Activated CD4-positive, alpha-beta T cell treated with anti-CD3 and anti-CD28 coated beads, Interleukin-2, amount 10 ng/mL, durations not matched to agents 7 days and 5 days (primary cell): ENCODE measurements around the gene TNFAIP8. TPM values are rescaled to one million over a fixed set of nuclear protein-coding genes. Genes with fewer than 3 reads are reported as not detected.

Source experiments
- CTCF ChIA-PET: fragments of 350-600 bp; sonication (Branson Sonifier 250); formaldehyde crosslinking; loops from one replicate; lab custom pipeline; 2021; ENCODE audit warnings: antibody characterized with exemption; lab: Charles Lee
- POLR2A ChIA-PET: fragments of 350-600 bp; sonication (Branson Sonifier 250); formaldehyde crosslinking; loops from one replicate; lab custom pipeline; 2021; ENCODE audit warnings: antibody characterized with exemption; lab: Charles Lee
- DNase-seq: peaks from one replicate; pipeline ENCODE4 v3.0.0-alpha.2; 2020
- H3K27ac Mint-ChIP-seq: one replicate; pipeline ENCODE4 v1.8.0; 2021; ENCODE audit warnings: mild to moderate bottlenecking, moderate library complexity, mixed read lengths
- H3K27me3 Mint-ChIP-seq: one replicate; pipeline ENCODE4 v1.8.0; 2021; ENCODE audit warnings: mixed read lengths
- H3K36me3 Mint-ChIP-seq: one replicate; pipeline ENCODE4 v1.8.0; 2021; ENCODE audit warnings: low read depth, mixed read lengths
- H3K4me1 Mint-ChIP-seq: one replicate; pipeline ENCODE4 v1.8.0; 2021; ENCODE audit warnings: mixed read lengths
- H3K4me3 Mint-ChIP-seq: one replicate; pipeline ENCODE4 v1.8.0; 2021; ENCODE audit warnings: mild to moderate bottlenecking, moderate library complexity, mixed read lengths
- H3K9me3 Mint-ChIP-seq: one replicate; pipeline ENCODE4 v1.8.0; 2021; ENCODE audit warnings: mixed read lengths
- total RNA-seq, 2 experiments: library from RNA; stranded (reverse); gene quantifications; one replicate each; pipeline ENCODE4 v1.2.3, GENCODE V29; 2021

The TNFAIP8 gene
- total RNA-seq, 2 experiments from 2014 or later = 167 to 184 TPM

GRCh38 chr5:119362714-119363113 is 6.9 kb downstream of the TNFAIP8 start:
- Mint-ChIP-seq H3K4me1 (peaks cover 95% of the 10 kb centered on the region), H3K27ac (peak overlapping the region; percentile 81), H3K27me3 (no peaks in the 10 kb centered on the region), H3K36me3 (peaks cover 74% of the 10 kb centered on the region), H3K9me3 (peaks cover 1% of the 10 kb centered on the region), H3K4me3 (no peak overlapping the region)
- POLR2A ChIA-PET = interaction anchor here (1.1 kb wide), 1 partner anchor 19 kb away, joined by 3 read pairs; no protein-coding TSS in a partner anchor
- DNase-seq = no peak
- CTCF ChIA-PET = interaction anchor here (0.6 to 6.0 kb wide), 5 partner anchors 8 to 57 kb away, joined by 3 to 29 read pairs (median 7); no protein-coding TSS in a partner anchor

DNA sequence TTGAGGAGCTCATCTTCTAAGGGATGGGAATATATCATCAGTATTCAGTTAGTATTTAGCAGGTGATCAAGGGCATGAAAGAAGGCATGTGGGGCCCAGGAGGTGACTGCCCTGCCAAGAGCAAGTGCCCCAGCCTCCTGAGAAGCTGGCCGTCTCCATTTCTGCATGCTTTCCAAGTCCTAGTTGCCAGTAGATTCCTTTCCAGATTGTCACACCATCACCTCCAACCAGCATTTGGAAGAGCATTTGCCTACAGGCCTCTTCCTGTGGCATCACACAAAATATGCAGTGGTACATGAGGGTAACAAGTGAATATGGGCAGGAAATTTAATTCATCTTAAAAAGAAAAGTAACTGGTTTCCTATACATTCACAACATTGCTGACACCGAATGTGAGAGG is 7.5 kb downstream of the TNFAIP8 start:
- ChIA-PET CTCF (interaction anchor here (0.6 to 6.0 kb wide), 3 partner anchors 10 to 57 kb away, joined by 3 to 29 read pairs (median 4); no protein-coding TSS in a partner anchor), POLR2A (no interaction called here)
- DNase-seq = no peak
- Mint-ChIP-seq H3K4me3 (no peak overlapping the region), H3K4me1 (peaks cover 95% of the 10 kb centered on the region), H3K36me3 (peaks cover 75% of the 10 kb centered on the region), H3K27ac (peak overlapping the region; percentile 81), H3K9me3 (peaks cover 1% of the 10 kb centered on the region), H3K27me3 (no peaks in the 10 kb centered on the region)

DNA sequence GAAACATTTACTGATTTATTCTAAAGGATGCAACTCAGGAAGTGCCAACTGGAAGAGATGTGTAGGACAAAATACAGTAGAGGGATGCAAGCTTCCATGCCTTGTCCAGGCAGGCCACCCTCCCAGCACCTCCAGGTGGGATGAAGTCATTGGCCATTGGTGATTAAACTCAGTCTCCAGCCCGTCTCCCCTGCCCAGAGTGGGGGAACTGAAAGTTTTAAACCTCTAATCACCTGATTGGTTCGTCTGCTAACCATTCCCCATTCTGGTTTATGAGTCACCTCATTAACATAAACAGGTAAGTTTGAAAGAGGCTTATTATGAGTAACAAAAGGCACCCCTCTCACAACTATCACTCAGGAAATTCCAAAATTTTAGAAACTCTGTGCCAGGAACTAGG is 8.1 kb downstream of the TNFAIP8 start:
- Mint-ChIP-seq H3K4me3 (no peak overlapping the region), H3K9me3 (peaks cover 1% of the 10 kb centered on the region), H3K27me3 (no peaks in the 10 kb centered on the region), H3K4me1 (peaks cover 94% of the 10 kb centered on the region), H3K27ac (no peak overlapping the region), H3K36me3 (peaks cover 75% of the 10 kb centered on the region)
- no peak for DNase-seq
- CTCF ChIA-PET = interaction anchor here (1.0 to 6.0 kb wide), 6 partner anchors 8 to 58 kb away, joined by 3 to 29 read pairs (median 6); partner anchors contain the start of gene TNFAIP8
- POLR2A ChIA-PET = no interaction called here

DNA sequence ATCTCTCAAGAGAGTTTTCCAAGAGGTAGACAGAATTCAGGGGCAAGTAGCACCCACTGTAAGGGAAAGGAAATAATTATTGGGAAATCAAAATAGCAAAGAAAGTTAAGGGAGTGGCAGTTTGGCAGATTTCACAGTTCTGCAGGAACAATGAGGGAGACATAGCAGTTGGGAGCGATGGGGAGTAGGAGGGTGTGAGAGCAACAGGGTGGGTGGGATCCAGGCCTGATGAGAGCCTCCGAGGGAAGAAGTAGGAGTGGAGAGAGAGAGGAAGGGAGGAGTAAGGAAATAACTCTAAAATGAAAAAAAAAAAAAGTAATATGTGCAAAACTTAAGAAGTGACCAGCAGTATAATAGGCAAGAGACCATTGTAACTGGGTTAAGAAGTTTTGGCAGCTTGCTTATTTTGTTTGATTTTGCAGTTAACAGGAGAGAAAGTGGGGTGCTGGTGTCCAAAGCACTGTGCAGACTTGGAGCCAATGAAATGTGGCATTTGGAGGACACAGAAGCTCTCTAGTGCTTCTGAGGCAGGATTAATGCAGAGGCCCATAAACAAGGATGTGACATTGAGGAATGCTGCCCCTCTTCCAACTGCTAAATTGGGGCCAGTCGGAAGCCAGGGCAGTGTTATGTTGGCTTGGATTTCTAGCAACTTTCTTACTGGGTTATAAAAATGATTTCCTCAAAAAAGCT is 10.2 kb downstream of the TNFAIP8 start:
- peaks cover 73% of the 10 kb centered on the region for H3K36me3 Mint-ChIP-seq
- peak overlapping the region; percentile 88 for H3K27ac Mint-ChIP-seq
- H3K27me3 Mint-ChIP-seq = no peaks in the 10 kb centered on the region
- H3K4me3 Mint-ChIP-seq = peak overlapping the region; percentile 20
- POLR2A ChIA-PET = no interaction called here
- CTCF ChIA-PET = interaction anchor here (0.6 to 3.2 kb wide), 8 partner anchors 8 to 378 kb away, joined by 3 to 19 read pairs (median 4); partner anchors contain the start of gene DTWD2
- DNase-seq = no peak
- peaks cover 88% of the 10 kb centered on the region for H3K4me1 Mint-ChIP-seq
- H3K9me3 Mint-ChIP-seq = peaks cover 1% of the 10 kb centered on the region

- no peak for DNase-seq
- peaks cover 1% of the 10 kb centered on the region for H3K9me3 Mint-ChIP-seq
- H3K27me3 Mint-ChIP-seq = no peaks in the 10 kb centered on the region
- CTCF ChIA-PET = interaction anchor here (0.6 to 3.2 kb wide), 7 partner anchors 9 to 379 kb away, joined by 3 to 19 read pairs (median 5); partner anchors contain the start of gene DTWD2
- H3K27ac Mint-ChIP-seq = peak overlapping the region; percentile 88
- H3K4me3 Mint-ChIP-seq = peak overlapping the region; percentile 20
- peaks cover 74% of the 10 kb centered on the region for H3K36me3 Mint-ChIP-seq
- POLR2A ChIA-PET = no interaction called here
- peaks cover 89% of the 10 kb centered on the region for H3K4me1 Mint-ChIP-seq
Observed at GRCh38 chr5:119366540-119366881, 10.7 kb downstream of the TNFAIP8 start.

- H3K36me3 Mint-ChIP-seq = peaks cover 67% of the 10 kb centered on the region
- no peaks in the 10 kb centered on the region for H3K27me3 Mint-ChIP-seq
- ChIA-PET POLR2A (interaction anchor here (0.6 kb wide), 2 partner anchors 27 to 95 kb away, joined by 4 read pairs; no protein-coding TSS in a partner anchor), CTCF (interaction anchor here (1.4 to 3.2 kb wide), 6 partner anchors 10 to 380 kb away, joined by 4 to 19 read pairs (median 6); partner anchors contain the start of gene DTWD2)
- peak overlapping the region; percentile 52 for H3K4me3 Mint-ChIP-seq
- DNase-seq = no peak
- peaks cover 1% of the 10 kb centered on the region for H3K9me3 Mint-ChIP-seq
- peaks cover 79% of the 10 kb centered on the region for H3K4me1 Mint-ChIP-seq
- H3K27ac Mint-ChIP-seq = peak overlapping the region; percentile 88
Observed at GRCh38 chr5:119367502-119368237, 11.9 kb downstream of the TNFAIP8 start.

DNA sequence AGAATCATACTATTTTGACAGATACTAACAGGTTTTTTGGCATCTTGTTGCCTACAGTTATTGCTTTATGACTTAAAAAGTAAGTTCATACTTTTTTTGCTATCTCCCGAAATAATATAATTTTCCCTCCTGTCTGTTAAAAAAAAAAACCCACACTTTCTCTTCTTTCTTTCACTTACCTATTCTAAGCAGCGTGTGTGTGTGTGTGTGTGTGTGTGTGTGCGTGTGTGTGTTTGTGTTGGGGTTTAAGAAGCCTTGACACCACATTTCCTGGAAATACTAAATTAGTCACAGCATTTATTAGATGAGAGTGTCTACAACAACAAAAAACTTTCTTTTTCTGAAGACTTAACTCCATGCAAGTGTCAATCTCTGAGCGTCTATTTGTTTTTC is 12.4 kb downstream of the TNFAIP8 start:
- Mint-ChIP-seq H3K4me3 (peak overlapping the region; percentile 49), H3K36me3 (peaks cover 65% of the 10 kb centered on the region), H3K27ac (peak overlapping the region; percentile 88), H3K9me3 (peaks cover 1% of the 10 kb centered on the region), H3K27me3 (no peaks in the 10 kb centered on the region), H3K4me1 (peaks cover 78% of the 10 kb centered on the region)
- DNase-seq = peak; percentile 48
- ChIA-PET CTCF (interaction anchor here (0.8 to 3.2 kb wide), 6 partner anchors 10 to 45 kb away, joined by 3 to 19 read pairs (median 6); no protein-coding TSS in a partner anchor), POLR2A (no interaction called here)

- Mint-ChIP-seq H3K4me1 (peaks cover 71% of the 10 kb centered on the region), H3K4me3 (no peak overlapping the region)
- no peak for DNase-seq
Observed at GRCh38 chr5:119370486-119370885, 14.7 kb downstream of the TNFAIP8 start.

DNA sequence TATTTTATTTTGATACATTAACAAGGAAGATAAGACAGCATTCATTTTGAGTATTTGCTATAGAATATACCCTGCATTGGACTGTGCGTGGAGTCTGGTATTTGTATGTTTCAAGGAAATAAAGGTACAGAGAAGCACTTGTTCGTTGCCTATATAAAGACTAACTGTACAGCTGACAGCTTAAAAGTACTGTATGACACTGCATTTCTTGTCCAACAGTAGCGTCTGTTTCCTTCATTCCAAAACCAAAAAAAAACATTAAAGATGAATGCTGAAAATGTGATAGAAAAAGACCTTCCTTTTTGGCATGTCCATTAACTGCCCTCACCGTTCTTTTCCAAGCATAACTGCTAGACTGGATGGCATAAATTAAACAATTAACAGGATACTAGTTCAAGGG is 15.3 kb downstream of the TNFAIP8 start:
- Mint-ChIP-seq H3K27ac (peak overlapping the region; percentile 41), H3K9me3 (no peaks in the 10 kb centered on the region), H3K36me3 (peaks cover 55% of the 10 kb centered on the region), H3K4me3 (no peak overlapping the region), H3K4me1 (peaks cover 65% of the 10 kb centered on the region), H3K27me3 (no peaks in the 10 kb centered on the region)
- ChIA-PET CTCF (interaction anchor here (1.1 to 2.0 kb wide), 4 partner anchors 9 to 29 kb away, joined by 3 to 13 read pairs (median 4); no protein-coding TSS in a partner anchor), POLR2A (no interaction called here)
- DNase-seq = no peak

More at GRCh38 chr5:119370486-119370885, 14.7 kb downstream of the TNFAIP8 start:
- no peaks in the 10 kb centered on the region for H3K27me3 Mint-ChIP-seq
- no peaks in the 10 kb centered on the region for H3K9me3 Mint-ChIP-seq
- ChIA-PET POLR2A (no interaction called here), CTCF (interaction anchor here (1.1 to 2.0 kb wide), 7 partner anchors 8 to 315 kb away, joined by 3 to 13 read pairs (median 3); no protein-coding TSS in a partner anchor)
- H3K36me3 Mint-ChIP-seq = peaks cover 62% of the 10 kb centered on the region
- H3K27ac Mint-ChIP-seq = peak overlapping the region; percentile 41

- H3K9me3 Mint-ChIP-seq = no peaks in the 10 kb centered on the region
- CTCF ChIA-PET = interaction anchor here (1.0 to 2.7 kb wide), 4 partner anchors 12 to 98 kb away, joined by 3 to 29 read pairs (median 4); partner anchors contain the start of gene TNFAIP8
- POLR2A ChIA-PET = no interaction called here
- H3K27ac Mint-ChIP-seq = no peak overlapping the region
- DNase-seq = no peak
- H3K4me3 Mint-ChIP-seq = no peak overlapping the region
- H3K36me3 Mint-ChIP-seq = peaks cover 57% of the 10 kb centered on the region
- no peaks in the 10 kb centered on the region for H3K27me3 Mint-ChIP-seq
- H3K4me1 Mint-ChIP-seq = peaks cover 62% of the 10 kb centered on the region
Observed at GRCh38 chr5:119373449-119373858, 17.6 kb downstream of the TNFAIP8 start.

GRCh38 chr5:119374901-119375300 is 19.1 kb downstream of the TNFAIP8 start:
- H3K27ac Mint-ChIP-seq = no peak overlapping the region

DNA sequence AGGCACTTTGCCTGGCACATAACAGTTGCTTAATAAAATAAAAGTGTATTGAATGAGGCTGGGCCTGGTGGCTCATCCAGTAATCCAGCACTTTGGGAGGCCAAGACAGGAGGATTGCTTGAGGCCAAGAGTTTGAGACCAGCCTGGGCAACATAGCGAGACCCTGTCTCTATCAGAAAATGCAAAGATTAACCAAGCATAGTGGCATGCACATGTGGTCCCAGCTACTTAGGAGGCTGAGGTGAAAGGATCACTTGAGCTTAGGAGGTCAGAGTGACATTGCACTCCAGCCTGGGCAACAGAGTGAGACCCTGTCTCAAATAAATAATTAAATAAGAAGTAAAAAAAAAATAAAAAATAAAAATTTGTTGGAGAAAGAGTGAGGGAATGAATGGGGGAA is 21.2 kb downstream of the TNFAIP8 start:
- CTCF ChIA-PET = interaction anchor here (1.6 kb wide), 1 partner anchor 12 kb away, joined by 4 read pairs; no protein-coding TSS in a partner anchor

More at GRCh38 chr5:119374901-119375300, 19.1 kb downstream of the TNFAIP8 start:
- ChIA-PET CTCF (interaction anchor here (1.0 to 1.4 kb wide), 2 partner anchors 10 to 15 kb away, joined by 3 to 4 read pairs; no protein-coding TSS in a partner anchor), POLR2A (no interaction called here)
- Mint-ChIP-seq H3K36me3 (peaks cover 53% of the 10 kb centered on the region), H3K27me3 (no peaks in the 10 kb centered on the region), H3K4me1 (peaks cover 55% of the 10 kb centered on the region), H3K4me3 (no peak overlapping the region), H3K9me3 (no peaks in the 10 kb centered on the region)
- no peak for DNase-seq

More for the DNA sequence above, 21.2 kb downstream of the TNFAIP8 start:
- Mint-ChIP-seq H3K4me3 (no peak overlapping the region), H3K36me3 (peaks cover 52% of the 10 kb centered on the region), H3K27ac (no peak overlapping the region), H3K27me3 (no peaks in the 10 kb centered on the region), H3K4me1 (peaks cover 56% of the 10 kb centered on the region), H3K9me3 (no peaks in the 10 kb centered on the region)
- DNase-seq = no peak
- POLR2A ChIA-PET = no interaction called here
